Left colon (tissue), 2 donors: ENCODE results near the gene RAB1A. TPM values are rescaled to one million over a fixed set of nuclear protein-coding genes. Genes with fewer than 3 reads are reported as not detected.

Source experiments
- ATAC-seq: fragments of 200-7000 bp; cut with Tn5 transposase; one replicate; pipeline ENCODE4 v1.9.1; 2020; ENCODE audit warnings: mild to moderate bottlenecking, moderate library complexity
- DNase-seq, 2 donors: peaks; one replicate each; pipeline ENCODE4 v3.0.0-alpha.2; 2020
- intact Hi-C, 2 donors: fragments of 100-400 bp; cut with DNase I in 1 of 2; cut with micrococcal nuclease in 1 of 2; formaldehyde crosslinking; loops; one replicate each; pipeline versions ENCODE4 v1.11.2 to v1.14.0; 2022; cut with DNase I, micrococcal nuclease
- total RNA-seq, 2 donors: library from RNA; stranded (reverse); fragmentation: NEBNext Ultra II Directional; extraction: Animal tissue kit (Norgen Biotek cat#: 25700); gene quantifications; one replicate each; pipeline ENCODE4 v1.2.1, GENCODE V29; 2021
- donor health status: DM: no; HTN: no; CAD: no.
- donor health status: DM: yes; HTN: yes; CAD: no.

Gene RAB1A
- total RNA-seq, 2 donors from 2014 or later, result 172 to 179 TPM

DNA sequence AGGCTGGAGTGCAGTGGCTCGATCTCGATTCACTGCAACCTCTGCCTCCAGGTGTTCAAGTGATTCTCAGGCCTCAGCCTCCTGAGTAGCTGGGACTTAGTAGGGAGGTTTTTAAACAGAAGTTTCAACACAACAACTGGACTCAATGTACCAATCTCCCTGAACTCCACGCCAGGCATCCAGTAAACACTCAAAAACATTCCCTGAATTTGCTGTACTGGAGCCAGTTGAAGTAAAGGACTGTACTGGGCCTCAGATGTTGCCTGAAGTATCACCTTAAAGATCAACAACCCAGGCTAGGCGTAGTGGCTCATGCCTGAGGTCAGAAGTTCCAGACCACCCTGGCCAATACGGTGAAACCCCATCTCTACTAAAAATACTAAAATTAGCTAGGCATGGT is 22.4 kb downstream of the RAB1A start:
- intact Hi-C loops, result no loop called here
- ATAC-seq (no peak), DNase-seq (no peak)

- intact Hi-C loops, result no loop called here
- ATAC-seq (no peak), DNase-seq (no peak)
Measured at GRCh38 chr2:65103013-65103715, 26.7 kb downstream of the RAB1A start.

GRCh38 chr2:65101071-65101470 is 28.8 kb downstream of the RAB1A start:
- no peak for DNase-seq
- intact Hi-C loops, result no loop called here
- ATAC-seq, result peak; percentile 26

DNA sequence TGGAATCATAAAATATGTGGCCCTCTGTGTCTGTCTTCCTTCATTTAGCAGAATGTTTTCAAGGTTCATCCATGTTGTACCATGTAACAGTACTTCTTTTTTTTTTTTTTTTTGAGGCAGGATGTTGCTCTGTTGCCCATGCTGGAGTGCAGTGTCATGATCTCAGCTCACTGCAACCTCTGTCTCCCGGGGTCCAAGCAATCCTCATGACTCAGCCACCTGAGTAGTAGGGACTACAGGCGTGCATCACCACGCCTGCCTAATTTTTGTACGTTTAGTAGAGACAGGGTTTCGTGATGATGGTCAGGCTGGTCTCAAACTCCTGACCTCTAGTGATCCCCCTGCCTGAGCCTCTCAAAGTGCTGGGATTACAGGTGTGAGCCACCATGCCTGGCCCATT is 31.2 kb downstream of the RAB1A start:
- ATAC-seq (no peak), DNase-seq (no peak)
- intact Hi-C loops, result no loop called here

DNA sequence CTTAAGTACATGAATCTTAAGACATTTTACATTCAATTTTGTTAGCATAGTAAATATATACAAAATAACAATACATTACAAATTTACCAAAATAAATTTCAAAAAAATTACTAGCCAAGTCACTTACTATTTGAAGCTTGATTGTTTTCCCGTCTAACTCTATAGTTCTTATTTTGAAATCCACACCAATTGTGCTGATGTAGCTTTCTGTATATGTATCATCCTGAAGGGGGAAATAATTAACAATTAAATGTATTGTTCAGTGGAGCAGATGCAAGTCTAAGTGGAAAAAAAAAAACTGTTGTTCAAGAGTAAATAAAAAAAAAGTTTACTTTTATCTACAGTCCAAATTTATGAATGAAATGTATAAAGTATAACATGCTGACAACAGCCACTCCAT is 32.1 kb downstream of the RAB1A start:
- intact Hi-C loops, result no loop called here
- DNase-seq (no peak), ATAC-seq (no peak)

GRCh38 chr2:65096948-65097347 is 33.0 kb downstream of the RAB1A start:
- intact Hi-C loops, result no loop called here

GRCh38 chr2:65093211-65093610 is 36.7 kb downstream of the RAB1A start:
- intact Hi-C loops, result no loop called here
- ATAC-seq, result peak; percentile 91
- no peak for DNase-seq

More at GRCh38 chr2:65096948-65097347, 33.0 kb downstream of the RAB1A start:
- DNase-seq, result no peak
- no peak for ATAC-seq

DNA sequence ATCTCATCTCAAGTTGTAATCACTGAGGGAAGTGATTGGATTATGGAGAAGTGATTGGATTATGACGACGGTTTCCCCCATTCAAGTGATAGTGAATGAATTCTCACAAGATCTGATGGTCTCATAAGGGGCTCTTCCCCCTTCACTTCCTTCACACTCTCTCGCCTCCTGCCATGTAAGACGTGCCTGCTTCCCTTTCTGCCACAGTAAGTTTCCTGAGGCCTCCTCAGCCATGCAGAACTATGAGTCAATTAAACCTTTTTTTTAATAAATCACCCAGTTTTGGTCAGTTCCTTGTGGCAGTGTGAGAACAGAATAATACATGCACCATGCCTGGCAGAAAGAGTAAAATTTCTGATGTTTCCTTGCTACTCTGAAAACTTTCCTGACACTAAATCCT is 37.1 kb downstream of the RAB1A start:
- no peak for ATAC-seq
- no peak for DNase-seq
- intact Hi-C loops, result no loop called here

- DNase-seq, result no peak
- no peak for ATAC-seq
- intact Hi-C loops, result no loop called here
Measured at GRCh38 chr2:65085148-65085547, 44.8 kb downstream of the RAB1A start.

- DNase-seq, result no peak
- ATAC-seq, result peak; percentile 27
- intact Hi-C loops, result no loop called here
Measured at GRCh38 chr2:65081232-65081685, 48.6 kb downstream of the RAB1A start.

DNA sequence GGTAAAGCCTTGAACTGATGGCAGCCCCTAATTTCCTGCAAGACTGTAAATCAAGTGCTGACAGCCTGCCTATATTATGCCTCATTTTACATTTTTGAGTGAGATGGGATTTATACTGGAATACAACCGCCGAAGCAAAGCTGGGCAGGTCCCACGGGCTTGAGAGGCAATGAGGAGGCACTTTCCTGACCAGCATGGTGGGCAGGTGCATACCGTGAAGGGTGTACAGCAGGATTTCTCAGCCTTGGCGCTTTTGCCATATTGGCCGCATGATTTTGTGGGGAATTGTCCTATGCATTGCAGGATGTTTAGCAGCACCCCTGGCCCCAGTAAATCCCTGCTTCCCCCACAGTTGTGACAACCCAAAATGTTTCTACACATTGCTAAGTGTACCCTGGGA is 50.9 kb downstream of the RAB1A start:
- ATAC-seq (no peak), DNase-seq (no peak)
- intact Hi-C loops, result loop anchor here in 1 of 2 donors (10.0 kb wide), 1 partner anchor 46 kb away; no protein-coding TSS in a partner anchor

GRCh38 chr2:65077898-65078297 is 52.0 kb downstream of the RAB1A start:
- intact Hi-C loops, result loop anchor here in 1 of 2 donors (10.0 kb wide), 1 partner anchor 47 kb away; no protein-coding TSS in a partner anchor
- no peak for ATAC-seq

DNA sequence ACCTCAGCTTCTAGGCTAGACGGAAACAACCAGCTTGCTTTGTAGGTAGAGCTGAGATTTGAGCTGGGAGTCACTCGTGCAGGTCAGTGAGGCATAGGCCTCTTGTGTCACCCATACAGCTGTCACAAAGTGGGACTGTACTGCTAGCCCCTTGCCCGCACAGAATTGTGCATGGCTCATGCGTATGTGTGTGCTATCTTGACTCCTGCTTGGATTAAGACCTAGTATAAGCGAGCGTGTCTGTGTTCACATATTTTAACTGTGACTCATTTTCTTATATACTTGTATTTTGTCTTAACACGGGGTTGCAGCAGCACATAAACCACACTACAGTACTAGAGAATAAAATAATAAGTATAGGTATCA is 53.6 kb downstream of the RAB1A start:
- no peak for DNase-seq
- peak; percentile 10 for ATAC-seq
- intact Hi-C loops, result loop anchor here in 1 of 2 donors (10.0 kb wide), 1 partner anchor 48 kb away; no protein-coding TSS in a partner anchor

More at GRCh38 chr2:65077898-65078297, 52.0 kb downstream of the RAB1A start:
- no peak for DNase-seq

- DNase-seq, result peak; percentile 66 to 83
- ATAC-seq, result peak; percentile 89
- intact Hi-C loops, result loop anchor here in 1 of 2 donors (10.0 kb wide), 1 partner anchor 49 kb away; no protein-coding TSS in a partner anchor
Measured at GRCh38 chr2:65075605-65076344, 54.1 kb downstream of the RAB1A start.

DNA sequence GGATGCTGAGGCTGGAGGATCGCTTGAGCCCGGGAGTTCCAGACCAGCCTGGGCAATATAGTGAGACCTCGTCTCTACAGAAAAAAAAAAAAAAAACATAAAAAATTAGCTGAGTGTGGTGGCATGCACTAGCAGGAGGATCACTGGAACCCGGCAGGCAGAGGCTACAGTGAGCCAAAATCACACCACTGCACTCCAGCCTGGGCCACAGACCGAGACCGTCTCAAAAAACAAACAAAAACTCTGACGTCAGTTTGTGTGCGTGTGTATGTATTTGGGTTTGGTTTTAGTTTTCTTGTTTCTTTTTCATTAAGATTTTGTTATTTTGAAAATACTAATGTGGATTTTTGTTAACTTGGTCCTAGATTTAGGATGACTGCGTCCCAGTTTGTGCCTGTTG is 54.7 kb downstream of the RAB1A start:
- intact Hi-C loops, result loop anchor here in 1 of 2 donors (10.0 kb wide), 1 partner anchor 50 kb away; no protein-coding TSS in a partner anchor
- no peak for ATAC-seq

DNA sequence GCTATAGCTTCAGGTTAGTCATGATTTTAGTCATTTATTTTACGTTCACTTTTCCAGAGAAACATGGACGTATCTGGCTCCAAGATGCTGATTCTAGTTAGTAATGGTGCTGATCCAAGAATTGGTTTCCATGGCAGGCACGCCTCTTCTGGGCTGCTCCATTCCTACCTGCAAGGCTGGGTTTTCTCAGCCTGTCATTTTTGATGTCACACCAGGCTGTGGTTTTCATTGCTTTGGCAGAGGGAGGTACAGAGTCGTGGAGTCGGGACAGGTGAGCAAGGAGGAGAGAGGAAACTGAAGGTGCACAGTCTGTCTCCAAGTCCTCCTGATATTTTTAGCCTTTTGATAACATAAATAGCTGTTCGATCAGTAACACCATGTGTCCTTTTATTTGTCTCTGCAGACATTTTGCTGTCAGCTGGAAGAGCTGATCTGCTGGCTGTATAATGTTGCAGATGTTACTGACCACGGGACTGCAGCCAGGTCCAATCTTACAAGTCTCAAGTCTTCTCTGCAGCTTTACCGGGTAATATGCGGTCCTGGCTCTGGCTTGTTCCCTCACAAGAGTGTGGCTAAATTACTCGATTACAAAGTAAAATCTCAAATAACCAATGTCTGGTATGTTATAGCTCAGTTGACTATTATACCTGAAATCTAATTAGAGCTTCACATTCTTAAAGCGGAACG is 55.9 kb downstream of the RAB1A start:
- ATAC-seq (no peak), DNase-seq (no peak)
- intact Hi-C loops, result loop anchor here in 1 of 2 donors (10.0 kb wide), 1 partner anchor 51 kb away; no protein-coding TSS in a partner anchor

More for the DNA sequence above, 54.7 kb downstream of the RAB1A start:
- no peak for DNase-seq

GRCh38 chr2:65072181-65072970 is 57.5 kb downstream of the RAB1A start:
- intact Hi-C loops, result loop anchor here in 1 of 2 donors (10.0 kb wide), 1 partner anchor 52 kb away; no protein-coding TSS in a partner anchor
- no peak for ATAC-seq
- DNase-seq, result no peak

DNA sequence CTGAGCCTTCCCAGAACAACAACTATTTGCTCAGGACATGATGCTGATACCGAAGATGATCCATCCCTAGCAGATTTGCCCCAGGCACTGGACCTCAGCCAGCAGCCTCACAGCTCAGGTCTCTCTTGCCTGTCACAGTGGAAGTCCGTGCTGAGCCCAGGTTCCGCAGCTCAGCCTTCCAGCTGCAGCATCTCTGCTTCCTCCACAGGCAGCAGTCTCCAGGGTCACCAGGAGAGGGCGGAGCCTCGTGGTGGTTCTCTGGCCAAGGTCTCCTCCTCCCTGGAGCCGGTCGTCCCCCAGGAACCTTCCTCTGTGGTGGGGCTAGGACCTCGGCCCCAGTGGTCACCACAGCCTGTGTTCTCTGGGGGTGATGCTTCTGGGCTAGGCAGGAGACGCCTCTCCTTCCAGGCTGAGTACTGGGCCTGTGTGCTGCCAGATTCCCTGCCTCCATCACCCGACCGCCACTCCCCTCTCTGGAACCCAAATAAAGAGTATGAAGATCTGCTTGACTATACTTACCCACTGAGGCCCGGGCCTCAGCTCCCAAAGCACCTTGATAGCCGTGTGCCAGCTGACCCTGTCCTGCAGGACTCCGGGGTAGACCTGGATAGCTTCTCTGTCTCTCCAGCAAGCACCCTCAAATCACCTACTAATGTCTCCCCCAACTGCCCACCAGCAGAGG is 58.3 kb downstream of the RAB1A start:
- DNase-seq, result no peak
- ATAC-seq, result no peak
- intact Hi-C loops, result loop anchor here in 1 of 2 donors (10.0 kb wide), 1 partner anchor 53 kb away; no protein-coding TSS in a partner anchor
